Middle frontal gyrus (tissue), 1 donor: ENCODE results near the gene TNS3.

Experiments used
- DNase-seq: peaks from one replicate; pipeline ENCODE4 v3.0.0-alpha.2; 2015; ENCODE audit warnings: low spot score; ENCODE audit errors: extremely low spot score

TNS3 gene

GRCh38 chr7:47239034-47239433 is 342.9 kb downstream of the TNS3 start:
- DNase-seq, result no peak

DNA sequence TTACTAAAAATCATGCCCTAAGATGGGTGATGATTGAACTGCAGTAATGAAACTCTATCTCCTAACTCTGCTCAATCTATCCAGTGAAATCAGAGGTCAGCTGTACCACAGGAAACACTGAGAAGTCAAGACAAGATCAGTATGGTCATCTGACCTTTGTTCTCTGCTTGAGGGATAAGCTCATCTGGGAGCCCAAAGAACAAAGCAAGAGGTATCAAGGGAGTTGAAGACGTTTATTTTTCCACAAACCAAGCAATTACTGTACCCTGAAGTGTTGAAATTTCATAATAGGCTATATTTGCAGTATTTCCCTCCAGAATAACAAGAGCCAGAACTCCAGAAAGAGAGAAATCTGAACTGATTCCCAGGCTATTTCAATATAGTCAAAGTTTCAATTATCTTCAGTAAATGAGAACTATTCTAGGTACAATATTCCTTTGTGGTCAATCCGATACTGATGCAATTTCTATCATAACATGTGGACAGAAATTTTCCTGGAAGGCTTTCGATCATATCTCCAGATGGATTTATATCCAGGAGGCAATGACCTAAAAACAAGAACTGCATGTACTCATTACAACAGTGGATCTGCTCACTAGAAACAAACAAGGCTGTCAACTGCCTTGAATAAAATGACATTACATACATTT is 345.3 kb downstream of the TNS3 start:
- no peak for DNase-seq

- no peak for DNase-seq
Observed at GRCh38 chr7:47233996-47234395, 347.9 kb downstream of the TNS3 start.

DNA sequence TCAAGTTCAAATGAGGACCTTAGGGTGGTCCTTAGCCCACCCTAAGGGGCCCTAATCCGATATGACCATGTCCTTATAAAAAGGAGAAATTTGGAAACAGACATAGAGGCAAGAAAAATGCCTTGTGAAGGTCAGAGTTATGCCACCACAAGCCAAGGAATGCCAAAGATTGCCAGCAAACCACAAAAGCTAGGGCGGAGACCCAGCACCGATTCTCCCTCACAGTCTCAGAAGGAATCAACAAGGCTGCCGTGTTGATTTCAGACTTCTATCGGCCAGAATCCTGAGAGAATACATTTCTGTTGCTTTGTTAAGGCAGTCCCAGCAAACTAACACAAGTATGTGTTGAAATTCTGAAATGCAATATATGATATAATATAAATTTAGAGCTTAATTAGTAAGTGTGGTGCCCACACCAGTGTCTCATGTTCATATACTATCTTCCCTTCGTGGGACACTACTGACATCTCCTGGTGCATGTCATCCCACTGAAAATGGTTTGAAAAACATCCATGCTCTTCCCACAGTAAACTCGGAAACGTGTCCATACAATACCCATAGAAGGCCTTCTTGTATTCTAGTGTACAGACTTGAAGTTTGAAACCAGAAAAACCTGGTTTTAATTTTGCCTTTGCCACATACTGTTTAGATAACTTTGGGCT is 349.0 kb downstream of the TNS3 start:
- DNase-seq, result no peak

DNA sequence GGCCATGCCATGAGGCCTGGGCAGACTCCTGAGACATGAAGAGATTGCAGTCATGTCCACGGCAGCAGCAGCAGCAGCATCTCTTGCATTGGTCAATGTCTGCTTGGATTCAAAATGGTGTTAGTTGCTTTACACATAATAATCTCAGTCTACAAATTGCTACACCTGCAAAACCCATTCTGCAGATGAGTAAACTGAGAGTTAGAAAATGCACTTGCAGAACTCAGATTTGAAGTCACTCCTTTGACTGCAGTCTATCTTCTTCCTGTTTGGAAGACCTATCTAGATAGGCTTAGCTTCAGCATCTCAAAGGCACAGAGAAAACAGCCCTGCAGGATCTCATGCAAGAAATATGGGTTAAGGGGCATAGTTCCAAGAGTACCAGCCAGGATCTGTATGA is 350.3 kb downstream of the TNS3 start:
- DNase-seq, result no peak

GRCh38 chr7:47231032-47231431 is 350.9 kb downstream of the TNS3 start:
- no peak for DNase-seq

DNA sequence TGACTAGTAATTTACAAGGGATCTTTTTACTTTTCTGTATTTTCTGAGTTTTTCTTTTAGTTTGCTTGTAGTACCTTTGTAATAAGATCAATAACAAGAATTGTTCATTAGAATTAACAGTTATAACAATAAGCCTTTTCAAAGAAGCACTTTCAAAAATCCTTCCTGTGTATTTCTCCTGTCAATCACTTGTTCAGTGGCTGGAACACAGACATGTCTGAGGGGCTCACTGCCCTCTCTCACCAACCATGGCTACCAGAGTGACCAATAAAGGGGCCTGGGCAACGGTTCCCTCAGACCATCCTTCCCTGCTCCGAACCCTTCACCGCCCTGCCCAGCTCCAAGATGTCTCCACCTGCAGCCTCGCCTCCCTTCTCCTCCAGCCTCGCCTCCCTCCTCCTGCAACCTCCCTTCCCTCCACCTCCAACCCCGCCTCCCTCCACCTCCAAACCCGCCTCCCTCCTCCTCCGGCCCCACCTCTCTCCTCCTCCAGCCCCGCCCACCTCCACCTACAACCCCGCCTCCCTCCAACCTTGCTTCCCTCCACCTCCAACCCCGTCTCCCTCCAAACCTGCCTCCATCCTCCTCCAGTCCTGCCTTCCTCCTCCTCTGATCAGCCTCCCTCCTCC is 353.4 kb downstream of the TNS3 start:
- no peak for DNase-seq

DNA sequence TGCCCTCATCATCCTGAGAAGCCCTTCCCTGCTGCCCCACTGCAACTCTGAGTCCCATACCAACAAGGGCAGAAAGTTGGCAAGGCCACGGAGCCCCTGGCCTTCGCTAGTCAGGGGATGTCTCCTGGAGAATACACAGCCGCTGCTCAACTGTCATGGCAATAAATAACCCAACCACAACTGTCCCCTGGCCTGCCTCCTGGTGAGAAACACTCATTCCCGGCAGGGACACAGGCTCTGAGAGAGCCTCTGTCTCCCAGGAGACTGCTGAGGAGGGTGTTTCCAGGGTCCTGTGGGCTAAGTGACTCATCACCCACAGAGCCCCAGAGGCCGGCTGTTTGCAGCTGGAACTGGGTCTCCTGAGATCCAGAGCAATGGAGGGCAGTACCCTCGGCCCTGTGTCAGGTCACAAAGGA is 354.1 kb downstream of the TNS3 start:
- no peak for DNase-seq

GRCh38 chr7:47226696-47227095 is 355.2 kb downstream of the TNS3 start:
- DNase-seq, result no peak

DNA sequence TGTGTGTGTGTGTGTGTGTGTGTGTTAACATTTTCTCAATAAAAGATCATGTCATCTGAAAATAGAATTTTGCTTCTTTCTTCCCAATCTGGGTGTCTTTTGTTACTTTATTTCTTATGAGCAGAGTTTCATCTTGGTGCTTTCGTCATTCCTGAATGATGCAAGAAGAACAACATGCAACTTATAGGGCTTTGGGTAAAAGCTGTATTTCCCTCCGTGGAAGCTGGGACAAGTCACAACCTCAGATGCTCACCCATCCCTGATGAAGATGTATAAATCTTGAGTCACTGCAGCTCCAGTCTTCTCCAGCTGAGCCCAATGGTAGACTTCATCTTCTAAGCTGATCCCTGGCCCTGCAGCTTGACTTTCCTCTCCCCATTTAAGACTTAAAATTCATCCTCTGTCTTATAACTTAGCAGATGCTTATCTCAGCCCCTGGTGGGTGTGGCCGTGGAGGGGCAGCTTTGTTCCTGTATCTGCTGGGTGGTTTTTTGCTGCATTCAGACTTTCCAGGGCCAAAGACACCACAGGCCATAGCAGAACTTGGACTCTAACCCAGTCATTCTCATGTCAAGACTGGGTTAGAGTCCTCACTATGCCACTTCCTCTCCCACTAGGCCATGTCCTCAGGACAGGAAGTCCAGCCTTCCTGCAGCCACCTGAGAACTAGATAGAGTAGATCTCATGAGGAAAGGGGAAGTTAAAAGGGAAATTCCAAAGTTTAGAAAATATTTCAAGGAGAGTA is 356.4 kb downstream of the TNS3 start:
- no peak for DNase-seq
